HepG2 (cell line): ENCODE measurements around the gene SLC25A10. TPM values are rescaled to one million over a fixed set of nuclear protein-coding genes. Genes with fewer than 3 reads are reported as not detected.

Experiments used
- ATF3 ChIP-seq: sonication (generic); formaldehyde crosslinking; IDR thresholded peaks from 2 replicates; pipeline ENCODE4 v1.4.0; 2020; ENCODE audit warnings: missing genetic modification reagents
- ETV6 ChIP-seq: sonication (generic); formaldehyde crosslinking; conservative IDR thresholded peaks from 2 replicates; pipeline ENCODE4 v1.4.0; 2020; ENCODE audit warnings: missing genetic modification reagents
- HMGXB4 ChIP-seq, 2 experiments: sonication (generic) in 1 of 2; formaldehyde crosslinking in 1 of 2; IDR thresholded peaks; 2 replicates each; pipeline versions ENCODE4 v1.4.0 to v1.6.1; 2018 to 2020; ENCODE audit warnings: missing genetic modification reagents in 2 of 2, borderline replicate concordance in 1 of 2, low read depth in 1 of 2, mild to moderate bottlenecking in 1 of 2, missing biosample characterization in 1 of 2
- HOXD1 ChIP-seq: sonication (generic); formaldehyde crosslinking; IDR thresholded peaks from 2 replicates; pipeline ENCODE4 v1.5.0; 2020; ENCODE audit warnings: missing genetic modification reagents
- KLF12 ChIP-seq: sonication (generic); formaldehyde crosslinking; IDR thresholded peaks from 2 replicates; pipeline ENCODE4 v1.4.0; 2020; ENCODE audit warnings: missing genetic modification reagents, borderline replicate concordance
- KLF13 ChIP-seq: sonication (generic); formaldehyde crosslinking; IDR thresholded peaks from 2 replicates; pipeline ENCODE4 v1.4.0; 2020; ENCODE audit warnings: mild to moderate bottlenecking, missing genetic modification reagents
- MAZ ChIP-seq, 2 experiments: sonication (generic) in 1 of 2; formaldehyde crosslinking in 1 of 2; IDR thresholded peaks; 2 replicates each; pipeline versions ENCODE4 v1.5.0 to v1.6.1; 2012 to 2020; ENCODE audit warnings: low read depth in 2 of 2, mild to moderate bottlenecking in 2 of 2, borderline replicate concordance in 1 of 2, improper control_type of control experiment in 1 of 2, low read length in 1 of 2, missing genetic modification reagents in 1 of 2, moderate library complexity in 1 of 2
- NR1H2 ChIP-seq: sonication (generic); formaldehyde crosslinking; IDR thresholded peaks from 2 replicates; pipeline ENCODE4 v1.8.1; 2022; ENCODE audit warnings: low read depth, missing genetic modification reagents, borderline replicate concordance
- SAP130 ChIP-seq: IDR thresholded peaks from 2 replicates; pipeline ENCODE4 v1.6.1; 2016; ENCODE audit warnings: low read depth
- SPEN ChIP-seq: sonication (generic); formaldehyde crosslinking; IDR thresholded peaks from 2 replicates; pipeline ENCODE4 v1.5.1; 2020; ENCODE audit warnings: low read depth, mild to moderate bottlenecking, missing genetic modification reagents
- SYNCRIP ChIP-seq: fragments of 200-400 bp; formaldehyde crosslinking; IDR thresholded peaks from 2 replicates; pipeline ENCODE4 v1.6.1; 2018; ENCODE audit warnings: mild to moderate bottlenecking, low read depth, low read length; ENCODE audit not compliant: insufficient read depth
- TAF1 ChIP-seq: sonication (generic); formaldehyde crosslinking; IDR thresholded peaks from 2 replicates; pipeline ENCODE4 v1.4.0; 2020; ENCODE audit warnings: missing genetic modification reagents
- ZBTB1 ChIP-seq: sonication (generic); formaldehyde crosslinking; IDR thresholded peaks from 2 replicates; pipeline ENCODE4 v1.4.0; 2020; ENCODE audit warnings: missing genetic modification reagents, borderline replicate concordance
- ZBTB38 ChIP-seq: sonication (generic); formaldehyde crosslinking; IDR thresholded peaks from 2 replicates; pipeline ENCODE4 v1.5.1; 2020; ENCODE audit warnings: mild to moderate bottlenecking, missing genetic modification reagents
- ZNF18 ChIP-seq: sonication (generic); formaldehyde crosslinking; IDR thresholded peaks from 2 replicates; pipeline ENCODE4 v1.8.0; 2022; ENCODE audit warnings: mild to moderate bottlenecking, missing genetic modification reagents; ENCODE audit not compliant: insufficient replicate concordance
- ZNF329 ChIP-seq: sonication (generic); formaldehyde crosslinking; IDR thresholded peaks from 2 replicates; pipeline ENCODE4 v1.9.0; 2021; ENCODE audit warnings: low read depth, mild to moderate bottlenecking, missing genetic modification reagents
- ZNF382 ChIP-seq: sonication (generic); formaldehyde crosslinking; IDR thresholded peaks from 2 replicates; pipeline ENCODE4 v1.5.0; 2020; ENCODE audit warnings: missing genetic modification reagents, mild to moderate bottlenecking, borderline replicate concordance
- ZNF563 ChIP-seq: sonication (generic); formaldehyde crosslinking; IDR thresholded peaks from 2 replicates; pipeline ENCODE4 v1.8.0; 2022; ENCODE audit warnings: mild to moderate bottlenecking, moderate library complexity, missing genetic modification reagents
- ZNF576 ChIP-seq: sonication (generic); formaldehyde crosslinking; IDR thresholded peaks from 2 replicates; pipeline ENCODE4 v1.4.0; 2020; ENCODE audit warnings: mild to moderate bottlenecking, missing genetic modification reagents
- ZNF768 ChIP-seq: sonication (generic); formaldehyde crosslinking; IDR thresholded peaks from 2 replicates; pipeline ENCODE4 v1.4.0; 2020; ENCODE audit warnings: missing genetic modification reagents
- ZZZ3 ChIP-seq: sonication (generic); formaldehyde crosslinking; IDR thresholded peaks from 2 replicates; pipeline ENCODE4 v1.4.0; 2020; ENCODE audit warnings: missing genetic modification reagents, mild to moderate bottlenecking, borderline replicate concordance
- polyA plus RNA-seq, 8 experiments: library from polyadenylated mRNA; depleted of rRNA in 3 of 8; stranded (reverse) in 7 of 8; unstranded in 1 of 8; fragments of >200 nt; fragmentation: Illumina TruSeq in 4 of 8; extraction: Trizol in 4 of 8; gene quantifications; 2 replicates each; pipeline versions ENCODE4 v1.2.1 to v1.2.3, GENCODE V29; 2011 to 2016; ENCODE audit warnings: low read depth in 4 of 8, missing spikeins in 1 of 8, mixed read lengths in 1 of 8; ENCODE audit not compliant: insufficient read depth in 1 of 8
- total RNA-seq, 5 experiments: library from RNA; depleted of rRNA; stranded (reverse); fragments of >200 nt; fragmentation: Illumina TruSeq; extraction: Trizol; gene quantifications; 2 replicates each; pipeline ENCODE4 v1.2.3, GENCODE V29; 2016; ENCODE audit warnings: low read depth in 1 of 5
- TF ChIP-seq, protein P1 (sequence below): sonication (generic); formaldehyde crosslinking; IDR thresholded peaks from 2 replicates; pipeline ENCODE4 v1.4.0; 2020; ENCODE audit warnings: low read depth, mild to moderate bottlenecking, missing genetic modification reagents

SLC25A10 gene
- total and polyA plus RNA-seq, 2 of the 13 experiments (the other 11 are each of a cell fraction or from before 2014, with no cell fraction given) = 46.5 to 140 TPM

- TF ChIP-seq ZZZ3 (CRISPR knock-in tag) (peak; percentile 2; the same call in 1 of the 2 replicates), KLF13 (CRISPR knock-in tag) (no peak), ZBTB1 (CRISPR knock-in tag) (no peak), ZNF18 (CRISPR knock-in tag) (peak; percentile 40), KLF12 (0 out of 2 replicates have a peak, but pooled peaks have one; percentile 29), SPEN (CRISPR knock-in tag) (peak; percentile 14; the same call in 1 of the 2 replicates), ZNF576 (CRISPR knock-in tag) (no peak), NR1H2 (CRISPR knock-in tag) (no peak), TAF1 (CRISPR knock-in tag) (no peak), ZNF382 (no peak), MAZ (IDR thresholded peaks at IDR 0.05; ENCODE audit: borderline replicate concordance, low read depth, low read length) (no peak; the same call in 1 of the 2 replicates), MAZ (CRISPR knock-in tag; IDR thresholded peaks at IDR 0.05; ENCODE audit: low read depth) (peak; percentile 28; the same call in 1 of the 2 replicates), HOXD1 (0 out of 2 replicates have a peak, but pooled peaks have one; percentile 32), ZNF329 (CRISPR knock-in tag) (0 out of 2 replicates have a peak, but pooled peaks have one; percentile 54), ZBTB38 (CRISPR knock-in tag) (no peak), ETV6 (CRISPR knock-in tag) (peak; percentile 52; the same call in 1 of the 2 replicates), ATF3 (CRISPR knock-in tag) (no peak), SYNCRIP (no peak), SAP130 (CRISPR knock-in tag) (peak; percentile 22; the same call in 1 of the 2 replicates), ZNF563 (CRISPR knock-in tag) (0 out of 2 replicates have a peak, but pooled peaks have one; percentile 50), ZNF768 (CRISPR knock-in tag) (peak; percentile 93), HMGXB4 (CRISPR knock-in tag; IDR thresholded peaks at IDR 0.05; ENCODE audit: borderline replicate concordance in 1 of 2, low read depth in 1 of 2) (peak in 1 of 2 experiments; percentile 59; a peak in 2 of 4 replicates)
- TF ChIP-seq, protein P1, sequence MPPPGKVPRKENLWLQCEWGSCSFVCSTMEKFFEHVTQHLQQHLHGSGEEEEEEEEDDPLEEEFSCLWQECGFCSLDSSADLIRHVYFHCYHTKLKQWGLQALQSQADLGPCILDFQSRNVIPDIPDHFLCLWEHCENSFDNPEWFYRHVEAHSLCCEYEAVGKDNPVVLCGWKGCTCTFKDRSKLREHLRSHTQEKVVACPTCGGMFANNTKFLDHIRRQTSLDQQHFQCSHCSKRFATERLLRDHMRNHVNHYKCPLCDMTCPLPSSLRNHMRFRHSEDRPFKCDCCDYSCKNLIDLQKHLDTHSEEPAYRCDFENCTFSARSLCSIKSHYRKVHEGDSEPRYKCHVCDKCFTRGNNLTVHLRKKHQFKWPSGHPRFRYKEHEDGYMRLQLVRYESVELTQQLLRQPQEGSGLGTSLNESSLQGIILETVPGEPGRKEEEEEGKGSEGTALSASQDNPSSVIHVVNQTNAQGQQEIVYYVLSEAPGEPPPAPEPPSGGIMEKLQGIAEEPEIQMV (CRISPR knock-in tag) = peak; percentile 31; the same call in 1 of the 2 replicates
These were observed 452 bp downstream of the SLC25A10 start (continued) for GRCh38 chr17:81712468-81713003.
